GM19351 (cell line): ENCODE data around the gene ALDH1L1.

ENCODE experiments used
- ATAC-seq: cut with Tn5 transposase; IDR thresholded peaks from one replicate; pipeline ENCODE4 v1.9.1; 2021; ENCODE audit warnings: mild to moderate bottlenecking, moderate library complexity; ENCODE audit not compliant: unreplicated experiment

ALDH1L1 gene

GRCh38 chr3:126180477-126181397, at the start of gene ALDH1L1:
ALDH1L1 (minus strand) TSS chr3:126180586; CDS start chr3:126160979, 19,607 bp downstream.
- no peak for ATAC-seq

GRCh38 chr3:126226374-126226773, 46.0 kb upstream of the ALDH1L1 start:
- no peak for ATAC-seq

GRCh38 chr3:126216416-126216815, 36.0 kb upstream of the ALDH1L1 start:
- ATAC-seq = no peak

GRCh38 chr3:126213379-126214028, 33.1 kb upstream of the ALDH1L1 start:
- ATAC-seq = no peak

GRCh38 chr3:126212620-126213378, 32.4 kb upstream of the ALDH1L1 start:
- no peak for ATAC-seq

- no peak for ATAC-seq
Observed at GRCh38 chr3:126212250-126212619, 31.8 kb upstream of the ALDH1L1 start.

- no peak for ATAC-seq
Observed at GRCh38 chr3:126211569-126211968, 31.2 kb upstream of the ALDH1L1 start.

- ATAC-seq = no peak
Observed at GRCh38 chr3:126210606-126211005, 30.2 kb upstream of the ALDH1L1 start.

- no peak for ATAC-seq
Observed at GRCh38 chr3:126209741-126210140, 29.4 kb upstream of the ALDH1L1 start.

GRCh38 chr3:126208606-126209256, 28.3 kb upstream of the ALDH1L1 start:
- ATAC-seq = no peak

GRCh38 chr3:126208182-126208581, 27.8 kb upstream of the ALDH1L1 start:
- ATAC-seq = no peak

- ATAC-seq = no peak
Observed at GRCh38 chr3:126207166-126207565, 26.8 kb upstream of the ALDH1L1 start.

GRCh38 chr3:126205717-126206655, 25.6 kb upstream of the ALDH1L1 start:
- no peak for ATAC-seq

- no peak for ATAC-seq
Observed at GRCh38 chr3:126202680-126203079, 22.3 kb upstream of the ALDH1L1 start.

GRCh38 chr3:126202276-126202675, 21.9 kb upstream of the ALDH1L1 start:
- ATAC-seq = no peak

GRCh38 chr3:126201168-126201567, 20.8 kb upstream of the ALDH1L1 start:
- no peak for ATAC-seq

GRCh38 chr3:126200534-126200933, 20.1 kb upstream of the ALDH1L1 start:
- ATAC-seq = no peak

GRCh38 chr3:126199256-126199655, 18.9 kb upstream of the ALDH1L1 start:
- no peak for ATAC-seq

- ATAC-seq = peak; percentile 47
Observed at GRCh38 chr3:126197854-126198584, 17.6 kb upstream of the ALDH1L1 start.
